GM06990 (cell line): Measurements from ENCODE around the gene NT5C2.
"Not testable (repeated sequence)": the region's sequence is repeated elsewhere in the genome, so short reads cannot be mapped to it uniquely, and the experiment has no call there.

Experiments
- DNase-seq: peaks from one replicate; pipeline ENCODE4 v3.0.0-alpha.2; 2011; ENCODE audit not compliant: insufficient read length; ENCODE audit errors: extremely low read depth
- H3K27me3 ChIP-seq: replicated peaks from 2 replicates; pipeline ENCODE4 v1.6.0; 2011; ENCODE audit warnings: low read length; ENCODE audit not compliant: control insufficient read depth, insufficient read depth
- H3K36me3 ChIP-seq: 2 replicates; pipeline ENCODE4 v1.5.1; 2011; ENCODE audit warnings: low read length; ENCODE audit not compliant: control insufficient read depth, insufficient read depth
- H3K4me3 ChIP-seq: replicated peaks from 2 replicates; pipeline ENCODE4 v1.5.1; 2011; ENCODE audit warnings: low read depth, mild to moderate bottlenecking, control low read depth, low read length
- CTCF ChIP-seq: IDR thresholded peaks from 2 replicates; pipeline ENCODE4 v1.5.1; 2011; ENCODE audit warnings: low read length, control low read depth, mild to moderate bottlenecking, inconsistent platforms; ENCODE audit not compliant: insufficient read depth, poor library complexity, severe bottlenecking

NT5C2 gene

GRCh38 chr10:103140469-103140868, 52.6 kb downstream of the NT5C2 start:
- Histone ChIP-seq H3K4me3 (no peak overlapping the region), H3K27me3 (no peaks in the 10 kb centered on the region), H3K36me3 (no peaks in the 10 kb centered on the region; the same call in none of the 2 replicates)
- TF ChIP-seq CTCF = no peak
- no peak for DNase-seq

GRCh38 chr10:103139803-103140202, 53.3 kb downstream of the NT5C2 start:
- H3K27me3 ChIP-seq = no peaks in the 10 kb centered on the region
- DNase-seq = no peak
- no peak overlapping the region for H3K4me3 ChIP-seq
- no peaks in the 10 kb centered on the region; the same call in none of the 2 replicates for H3K36me3 ChIP-seq
- no peak for TF ChIP-seq CTCF

- not testable (repeated sequence) for H3K36me3 ChIP-seq, H3K27me3 ChIP-seq, DNase-seq, H3K4me3 ChIP-seq
These were observed 57.9 kb downstream of the NT5C2 start for GRCh38 chr10:103135168-103135567.

- DNase-seq = no peak
- H3K36me3 ChIP-seq = peaks cover 2% of the 10 kb centered on the region
- no peak for TF ChIP-seq CTCF
- no peak overlapping the region for H3K4me3 ChIP-seq
- no peaks in the 10 kb centered on the region for H3K27me3 ChIP-seq
These were observed 62.2 kb downstream of the NT5C2 start for GRCh38 chr10:103130910-103131309.

- not testable (repeated sequence) for DNase-seq
These were observed 62.9 kb downstream of the NT5C2 start for GRCh38 chr10:103130180-103130579.

GRCh38 chr10:103127241-103127640, 65.8 kb downstream of the NT5C2 start:
- no peak for DNase-seq
- Histone ChIP-seq H3K27me3 (no peaks in the 10 kb centered on the region), H3K4me3 (no peak overlapping the region), H3K36me3 (no peaks in the 10 kb centered on the region; the same call in 1 of the 2 replicates)
- no peak for TF ChIP-seq CTCF

More at GRCh38 chr10:103130180-103130579, 62.9 kb downstream of the NT5C2 start:
- H3K36me3 ChIP-seq, H3K27me3 ChIP-seq, H3K4me3 ChIP-seq: not testable (repeated sequence)
